Measurements from ENCODE around the gene COX17.
A peak's percentile ranks its signal among the peaks of the same experiment; 100 is the strongest.

The COX17 gene

GRCh38 chr3:119642746-119643473, 34.3 kb downstream of the COX17 start:
- DNase-seq, result no peak

GRCh38 chr3:119641416-119641815, 35.8 kb downstream of the COX17 start:
- no peak for DNase-seq

- DNase-seq, result no peak
Measured at GRCh38 chr3:119639494-119640350, 37.5 kb downstream of the COX17 start.

- no peak for DNase-seq
Measured at GRCh38 chr3:119637679-119638477, 39.3 kb downstream of the COX17 start.

GRCh38 chr3:119636891-119637611, 40.2 kb downstream of the COX17 start:
- DNase-seq, result no peak

GRCh38 chr3:119636249-119636648, 41.0 kb downstream of the COX17 start:
- no peak for DNase-seq

GRCh38 chr3:119635719-119636118, 41.5 kb downstream of the COX17 start:
- no peak for DNase-seq

- no peak for DNase-seq
Measured at GRCh38 chr3:119632829-119633228, 44.4 kb downstream of the COX17 start.

GRCh38 chr3:119632216-119632615, 45.0 kb downstream of the COX17 start:
- DNase-seq, result no peak

- no peak for DNase-seq
Measured at GRCh38 chr3:119631516-119631915, 45.7 kb downstream of the COX17 start.

- DNase-seq, result no peak
Measured at GRCh38 chr3:119630880-119631329, 46.3 kb downstream of the COX17 start.

- no peak for DNase-seq
Measured at GRCh38 chr3:119630128-119630879, 46.9 kb downstream of the COX17 start.

- DNase-seq, result no peak
Measured at GRCh38 chr3:119628816-119629445, 48.3 kb downstream of the COX17 start.

GRCh38 chr3:119628390-119628789, 48.8 kb downstream of the COX17 start:
- DNase-seq, result no peak

GRCh38 chr3:119627461-119627860, 49.7 kb downstream of the COX17 start:
- DNase-seq, result peak in 1 of 2 experiments; percentile 2

GRCh38 chr3:119626196-119626595, 51.0 kb downstream of the COX17 start:
- DNase-seq, result no peak

GRCh38 chr3:119625451-119626153, 51.6 kb downstream of the COX17 start:
- DNase-seq, result no peak

GRCh38 chr3:119624002-119624720, 53.0 kb downstream of the COX17 start:
- no peak for DNase-seq

- DNase-seq, result no peak
Measured at GRCh38 chr3:119620899-119621298, 56.3 kb downstream of the COX17 start.
